Measurements from ENCODE around the gene GSG1L. TPM values are rescaled to one million over a fixed set of nuclear protein-coding genes. Genes with fewer than 3 reads are reported as not detected.

The GSG1L gene
- total RNA-seq, 1 donor, result not detected

DNA sequence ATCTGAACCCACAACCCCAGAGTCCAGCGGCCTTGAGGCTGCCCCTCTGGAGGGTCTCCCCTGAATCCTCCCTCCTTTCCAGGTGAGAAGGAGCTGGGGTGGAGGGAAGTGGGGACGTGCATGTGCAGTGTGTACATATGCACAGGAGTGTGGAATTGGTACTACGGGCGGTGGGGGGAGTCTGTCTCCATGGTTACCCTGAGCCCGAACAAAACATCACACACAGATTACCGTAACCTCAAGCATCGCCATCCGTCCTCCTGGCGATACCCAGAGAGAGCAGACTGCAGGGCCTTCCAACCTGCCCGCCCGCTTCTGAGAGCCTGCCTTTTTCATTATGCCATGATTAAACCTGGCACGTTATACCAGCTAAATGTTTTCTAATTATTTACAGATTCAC lies 25.1 kb downstream of the GSG1L start:
- Histone ChIP-seq H3K9me3 (ENCODE audit: low read depth, low read length) (no peaks in the 10 kb centered on the region), H3K4me2 (ENCODE audit: insufficient read depth, low read length) (no peak overlapping the region), H2AFZ (ENCODE audit: low read length) (no peak overlapping the region), H3K79me2 (ENCODE audit: insufficient read depth, low read length) (no peaks in the 10 kb centered on the region), H3K27ac (ENCODE audit: low read depth, low read length) (no peak overlapping the region), H3K27me3 (ENCODE audit: insufficient read depth, low read length) (peaks cover 11% of the 10 kb centered on the region), H3K4me3 (ENCODE audit: insufficient read depth, low read length) (no peak overlapping the region), H3K36me3 (ENCODE audit: insufficient read depth, low read length) (no peaks in the 10 kb centered on the region), H4K20me1 (ENCODE audit: insufficient read depth, low read length) (no peaks in the 10 kb centered on the region), H3K4me1 (ENCODE audit: insufficient read depth, low read length) (peaks cover 4% of the 10 kb centered on the region)
- DNase-seq (ENCODE audit: insufficient read length, low spot score, missing footprints), result no peak
- TF ChIP-seq, protein P1, sequence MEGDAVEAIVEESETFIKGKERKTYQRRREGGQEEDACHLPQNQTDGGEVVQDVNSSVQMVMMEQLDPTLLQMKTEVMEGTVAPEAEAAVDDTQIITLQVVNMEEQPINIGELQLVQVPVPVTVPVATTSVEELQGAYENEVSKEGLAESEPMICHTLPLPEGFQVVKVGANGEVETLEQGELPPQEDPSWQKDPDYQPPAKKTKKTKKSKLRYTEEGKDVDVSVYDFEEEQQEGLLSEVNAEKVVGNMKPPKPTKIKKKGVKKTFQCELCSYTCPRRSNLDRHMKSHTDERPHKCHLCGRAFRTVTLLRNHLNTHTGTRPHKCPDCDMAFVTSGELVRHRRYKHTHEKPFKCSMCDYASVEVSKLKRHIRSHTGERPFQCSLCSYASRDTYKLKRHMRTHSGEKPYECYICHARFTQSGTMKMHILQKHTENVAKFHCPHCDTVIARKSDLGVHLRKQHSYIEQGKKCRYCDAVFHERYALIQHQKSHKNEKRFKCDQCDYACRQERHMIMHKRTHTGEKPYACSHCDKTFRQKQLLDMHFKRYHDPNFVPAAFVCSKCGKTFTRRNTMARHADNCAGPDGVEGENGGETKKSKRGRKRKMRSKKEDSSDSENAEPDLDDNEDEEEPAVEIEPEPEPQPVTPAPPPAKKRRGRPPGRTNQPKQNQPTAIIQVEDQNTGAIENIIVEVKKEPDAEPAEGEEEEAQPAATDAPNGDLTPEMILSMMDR (IDR thresholded peaks at IDR 0.05; ENCODE audit: extremely low read depth, low read depth, low read length), result no peak

DNA sequence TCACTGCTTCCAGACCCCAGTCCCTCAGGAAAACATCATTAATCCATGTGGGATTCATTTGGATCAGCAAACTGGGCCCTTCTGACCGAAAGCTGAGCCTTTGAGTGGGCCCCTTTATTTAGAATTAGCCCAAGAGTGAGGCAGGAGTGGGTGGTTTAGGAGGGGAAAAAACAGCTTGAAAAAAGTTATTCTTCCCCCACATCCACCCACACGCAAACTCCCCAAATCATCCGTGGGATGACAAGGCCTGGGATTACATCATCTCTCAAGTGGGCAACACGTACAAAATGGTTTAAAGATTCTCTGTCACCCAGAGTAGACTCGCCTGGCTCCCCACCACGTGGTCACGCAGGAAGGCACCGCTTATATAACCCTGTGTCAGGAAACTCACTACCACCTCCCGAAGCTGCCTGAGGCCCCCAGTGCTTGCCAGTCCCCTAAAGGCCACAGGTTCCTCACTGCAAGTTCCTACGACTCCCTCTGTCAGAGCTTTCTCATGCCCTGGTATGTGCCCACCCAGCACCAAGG lies 27.6 kb downstream of the GSG1L start:
- H3K36me3 ChIP-seq (ENCODE audit: insufficient read depth, low read length), result no peaks in the 10 kb centered on the region
- no peaks in the 10 kb centered on the region for H3K4me1 ChIP-seq (ENCODE audit: insufficient read depth, low read length)
- no peak for DNase-seq (ENCODE audit: insufficient read length, low spot score, missing footprints)
- no peak overlapping the region for H3K4me2 ChIP-seq (ENCODE audit: insufficient read depth, low read length)
- TF ChIP-seq, protein P1 (IDR thresholded peaks at IDR 0.05; ENCODE audit: extremely low read depth, low read depth, low read length), result no peak
- peaks cover 14% of the 10 kb centered on the region for H3K27me3 ChIP-seq (ENCODE audit: insufficient read depth, low read length)
- H3K9me3 ChIP-seq (ENCODE audit: low read depth, low read length), result no peaks in the 10 kb centered on the region
- no peak overlapping the region for H3K27ac ChIP-seq (ENCODE audit: low read depth, low read length)
- H3K4me3 ChIP-seq (ENCODE audit: insufficient read depth, low read length), result no peak overlapping the region
- H3K79me2 ChIP-seq (ENCODE audit: insufficient read depth, low read length), result no peaks in the 10 kb centered on the region
- no peaks in the 10 kb centered on the region for H4K20me1 ChIP-seq (ENCODE audit: insufficient read depth, low read length)
- no peak overlapping the region for H2AFZ ChIP-seq (ENCODE audit: low read length)

DNA sequence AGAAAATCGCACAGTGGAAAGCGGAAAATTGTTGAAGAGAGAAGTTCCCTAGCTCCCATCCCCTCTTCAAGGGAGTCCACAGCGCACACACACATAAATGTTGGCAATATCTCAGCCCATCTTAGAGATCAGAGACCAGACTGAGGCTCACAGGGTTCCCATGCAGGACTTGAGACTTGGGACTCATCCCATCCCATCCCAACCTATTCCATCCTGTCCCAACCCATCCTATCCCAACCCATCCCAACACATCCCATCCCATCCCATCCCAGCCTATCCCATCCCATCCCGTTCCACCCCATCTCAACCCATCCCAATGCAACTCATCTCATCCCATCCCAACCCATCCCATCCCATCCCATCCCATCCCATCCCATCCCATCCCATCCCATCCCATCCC lies 29.6 kb downstream of the GSG1L start:
- H4K20me1 ChIP-seq (ENCODE audit: insufficient read depth, low read length), result no peaks in the 10 kb centered on the region
- H3K4me3 ChIP-seq (ENCODE audit: insufficient read depth, low read length), result no peak overlapping the region
- TF ChIP-seq, protein P1 (IDR thresholded peaks at IDR 0.05; ENCODE audit: extremely low read depth, low read depth, low read length), result no peak

DNA sequence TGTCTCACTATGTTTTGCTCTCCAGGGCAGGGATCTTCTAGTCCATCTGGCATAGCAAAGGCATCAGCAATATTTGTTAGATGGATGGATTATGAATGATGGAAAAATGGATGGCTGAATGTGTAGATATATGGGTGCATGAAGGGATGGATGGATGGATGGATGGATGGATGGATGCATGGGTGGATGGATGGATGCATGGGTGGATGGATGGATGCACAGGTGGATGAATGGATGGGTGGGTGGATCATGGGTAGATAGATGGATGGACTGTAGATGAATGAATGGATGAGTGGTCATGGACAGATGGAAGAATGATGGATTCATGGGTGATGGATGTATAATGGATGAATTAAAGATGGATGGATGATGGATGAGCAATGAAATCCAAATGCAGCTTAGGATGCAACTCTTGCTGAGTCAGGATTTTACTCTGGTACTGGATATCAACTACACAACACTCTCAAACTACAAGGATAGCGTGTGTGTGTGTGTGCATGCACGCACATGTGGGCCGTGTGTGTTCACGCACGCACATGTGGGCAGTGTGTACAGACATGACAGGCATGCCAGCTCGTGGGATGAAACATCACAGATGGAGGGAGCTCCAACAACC lies 34.0 kb downstream of the GSG1L start:
- Histone ChIP-seq H3K4me1 (ENCODE audit: insufficient read depth, low read length) (no peaks in the 10 kb centered on the region), H4K20me1 (ENCODE audit: insufficient read depth, low read length) (no peaks in the 10 kb centered on the region), H3K79me2 (ENCODE audit: insufficient read depth, low read length) (no peaks in the 10 kb centered on the region), H3K27ac (ENCODE audit: low read depth, low read length) (no peak overlapping the region), H2AFZ (ENCODE audit: low read length) (no peak overlapping the region), H3K27me3 (ENCODE audit: insufficient read depth, low read length) (peaks cover 7% of the 10 kb centered on the region), H3K36me3 (ENCODE audit: insufficient read depth, low read length) (no peaks in the 10 kb centered on the region), H3K4me2 (ENCODE audit: insufficient read depth, low read length) (no peak overlapping the region), H3K9me3 (ENCODE audit: low read depth, low read length) (no peaks in the 10 kb centered on the region), H3K4me3 (ENCODE audit: insufficient read depth, low read length) (no peak overlapping the region)
- no peak for DNase-seq (ENCODE audit: insufficient read length, low spot score, missing footprints)
- TF ChIP-seq, protein P1 (IDR thresholded peaks at IDR 0.05; ENCODE audit: extremely low read depth, low read depth, low read length), result no peak

More for the DNA sequence above, 29.6 kb downstream of the GSG1L start:
- Histone ChIP-seq H3K36me3 (ENCODE audit: insufficient read depth, low read length) (no peaks in the 10 kb centered on the region), H3K4me1 (ENCODE audit: insufficient read depth, low read length) (no peaks in the 10 kb centered on the region), H3K27me3 (ENCODE audit: insufficient read depth, low read length) (peaks cover 14% of the 10 kb centered on the region), H3K4me2 (ENCODE audit: insufficient read depth, low read length) (no peak overlapping the region), H2AFZ (ENCODE audit: low read length) (no peak overlapping the region), H3K27ac (ENCODE audit: low read depth, low read length) (no peak overlapping the region), H3K9me3 (ENCODE audit: low read depth, low read length) (no peaks in the 10 kb centered on the region), H3K79me2 (ENCODE audit: insufficient read depth, low read length) (no peaks in the 10 kb centered on the region)
- DNase-seq (ENCODE audit: insufficient read length, low spot score, missing footprints), result no peak

Measured in osteoblast (primary cell).